Fibroblast of lung (primary cell): Measurements from ENCODE around the gene FAM110D. TPM values are rescaled to one million over a fixed set of nuclear protein-coding genes. Genes with fewer than 3 reads are reported as not detected.

Experiments used
- DNase-seq, 2 donors: peaks; one replicate each; pipeline versions ENCODE4 v3.0.0 to v3.0.0-alpha.2; 2010; ENCODE audit warnings: low read depth in 2 of 2
- H2AFZ ChIP-seq: 2 replicates; pipeline ENCODE4 v1.5.1; 2012; ENCODE audit warnings: low read length, control low read depth, inconsistent platforms
- H3K27ac ChIP-seq: 2 replicates; pipeline ENCODE4 v1.5.1; 2011; ENCODE audit warnings: low read length, control low read depth; ENCODE audit not compliant: insufficient read depth
- H3K27me3 ChIP-seq: 2 replicates; pipeline ENCODE4 v1.5.1; 2011; ENCODE audit warnings: mild to moderate bottlenecking, low read length; ENCODE audit not compliant: control insufficient read depth, insufficient read depth
- H3K36me3 ChIP-seq: 2 replicates; pipeline ENCODE4 v1.5.1; 2011; ENCODE audit warnings: low read length; ENCODE audit not compliant: control insufficient read depth, insufficient read depth
- H3K4me1 ChIP-seq: 2 replicates; pipeline ENCODE4 v1.5.1; 2011; ENCODE audit warnings: low read length; ENCODE audit not compliant: control insufficient read depth, insufficient read depth; ENCODE audit errors: extremely low read depth
- H3K4me2 ChIP-seq: 2 replicates; pipeline ENCODE4 v1.5.1; 2011; ENCODE audit warnings: low read length, control low read depth; ENCODE audit not compliant: insufficient read depth; ENCODE audit errors: extremely low read depth
- H3K4me3 ChIP-seq, 4 experiments: fragments of 200-600 bp in 1 of 4; sonication (generic) in 1 of 4; replicated peaks in 1 of 4; 2 replicates each; pipeline ENCODE4 v1.5.1; 2011 to 2016; ENCODE audit warnings: low read length in 4 of 4, low read depth in 3 of 4, mild to moderate bottlenecking in 3 of 4, control low read depth in 2 of 4, inconsistent platforms in 1 of 4, mixed read lengths in 1 of 4; ENCODE audit not compliant: insufficient read depth in 1 of 4; ENCODE audit errors: control extremely low read depth in 1 of 4
- H3K79me2 ChIP-seq: 2 replicates; pipeline ENCODE4 v1.5.1; 2012; ENCODE audit warnings: mild to moderate bottlenecking, low read length, inconsistent platforms; ENCODE audit not compliant: control insufficient read depth, insufficient read depth
- H3K9ac ChIP-seq: 2 replicates; pipeline ENCODE4 v1.5.1; 2011; ENCODE audit warnings: mild to moderate bottlenecking, low read length, control low read depth; ENCODE audit not compliant: insufficient read depth
- H3K9me3 ChIP-seq: 2 replicates; pipeline ENCODE4 v1.5.1; 2012; ENCODE audit warnings: low read depth, low read length; ENCODE audit not compliant: control insufficient read depth, insufficient read depth
- H4K20me1 ChIP-seq: 2 replicates; pipeline ENCODE4 v1.5.1; 2011; ENCODE audit warnings: low read length; ENCODE audit not compliant: control insufficient read depth, insufficient read depth; ENCODE audit errors: extremely low read depth
- CTCF ChIP-seq, 2 donors: IDR thresholded peaks in 1 of 2; conservative IDR thresholded peaks in 1 of 2; 1 replicate in 1 of 2; 2 replicates in 1 of 2; pipeline ENCODE4 v1.5.1; 2011 to 2012; ENCODE audit warnings: low read length in 2 of 2, control low read depth in 1 of 2, inconsistent platforms in 1 of 2, low read depth in 1 of 2, mild to moderate bottlenecking in 1 of 2
- EZH2 ChIP-seq: IDR thresholded peaks from 2 replicates; pipeline ENCODE4 v1.5.1; 2012; ENCODE audit warnings: low read length, control low read depth, mild to moderate bottlenecking; ENCODE audit errors: missing control alignments
- polyA plus RNA-seq, 2 donors: library from polyadenylated mRNA; depleted of rRNA in 1 of 2; stranded (reverse) in 1 of 2; unstranded in 1 of 2; fragments of >200 nt; gene quantifications; 2 replicates each; pipeline ENCODE4 v1.2.1, GENCODE V29; 2011 to 2012; ENCODE audit warnings: missing spikeins in 1 of 2
- total RNA-seq: library from RNA; depleted of rRNA; stranded (reverse); fragments of >200 nt; gene quantifications from 2 replicates; pipeline ENCODE4 v1.2.1, GENCODE V29; 2014

The FAM110D gene
- total and polyA plus RNA-seq, 2 donors (not counting 1 experiment from before 2014, with no cell fraction given): not detected

GRCh38 chr1:26188477-26188876 lies 29.6 kb downstream of the FAM110D start:
- no peak for TF ChIP-seq EZH2
- no peak for TF ChIP-seq CTCF (conservative IDR thresholded peaks at IDR 0.05 in 1 of 2, IDR thresholded peaks at IDR 0.05 in 1 of 2; ENCODE audit: low read depth in 1 of 2, low read length in 2 of 2)
- Histone ChIP-seq H3K27ac (no peak overlapping the region), H3K4me2 (no peak overlapping the region)

GRCh38 chr1:26189331-26189730 lies 30.5 kb downstream of the FAM110D start:
- no peaks in the 10 kb centered on the region for H3K36me3 ChIP-seq
- H3K27me3 ChIP-seq: peaks cover 12% of the 10 kb centered on the region
- no peak for DNase-seq
- no peak overlapping the region for H3K4me3 ChIP-seq
- no peaks in the 10 kb centered on the region for H3K4me1 ChIP-seq
- H3K9me3 ChIP-seq: no peaks in the 10 kb centered on the region
- H2AFZ ChIP-seq: no peak overlapping the region
- no peaks in the 10 kb centered on the region for H3K79me2 ChIP-seq
- H3K9ac ChIP-seq: no peak overlapping the region
- no peak overlapping the region for H3K4me2 ChIP-seq
- H4K20me1 ChIP-seq: no peaks in the 10 kb centered on the region
- TF ChIP-seq EZH2: no peak
- TF ChIP-seq CTCF (conservative IDR thresholded peaks at IDR 0.05 in 1 of 2, IDR thresholded peaks at IDR 0.05 in 1 of 2; ENCODE audit: low read depth in 1 of 2, low read length in 2 of 2): no peak
- no peak overlapping the region for H3K27ac ChIP-seq

More at GRCh38 chr1:26188477-26188876, 29.6 kb downstream of the FAM110D start:
- DNase-seq: no peak
- Histone ChIP-seq H3K9me3 (no peaks in the 10 kb centered on the region), H3K9ac (no peak overlapping the region), H3K79me2 (no peaks in the 10 kb centered on the region), H3K4me1 (no peaks in the 10 kb centered on the region), H3K27me3 (peaks cover 10% of the 10 kb centered on the region), H3K36me3 (no peaks in the 10 kb centered on the region), H4K20me1 (no peaks in the 10 kb centered on the region), H3K4me3 (no peak overlapping the region), H2AFZ (no peak overlapping the region)

GRCh38 chr1:26189751-26190275 lies 30.9 kb downstream of the FAM110D start:
- H3K27me3 ChIP-seq: peaks cover 12% of the 10 kb centered on the region
- H3K4me2 ChIP-seq: no peak overlapping the region
- H3K4me1 ChIP-seq: no peaks in the 10 kb centered on the region
- no peak overlapping the region for H2AFZ ChIP-seq
- no peak for DNase-seq
- no peaks in the 10 kb centered on the region for H3K36me3 ChIP-seq
- TF ChIP-seq EZH2: no peak
- no peak for TF ChIP-seq CTCF (conservative IDR thresholded peaks at IDR 0.05 in 1 of 2, IDR thresholded peaks at IDR 0.05 in 1 of 2; ENCODE audit: low read depth in 1 of 2, low read length in 2 of 2)
- H4K20me1 ChIP-seq: no peaks in the 10 kb centered on the region
- no peaks in the 10 kb centered on the region for H3K79me2 ChIP-seq
- no peak overlapping the region for H3K27ac ChIP-seq
- no peak overlapping the region for H3K4me3 ChIP-seq
- H3K9ac ChIP-seq: no peak overlapping the region
- no peaks in the 10 kb centered on the region for H3K9me3 ChIP-seq
